Activated CD4-positive, alpha-beta T cell treated with anti-CD3 and anti-CD28 coated beads for 24 hours (primary cell): Measurements from ENCODE around the gene TEKT5.
A peak's percentile ranks its signal among the peaks of the same experiment; 100 is the strongest.
"Not testable (repeated sequence)": the region's sequence is repeated elsewhere in the genome, so short reads cannot be mapped to it uniquely, and the experiment has no call there.

ENCODE experiments used
- DNase-seq, 2 donors: peaks; one replicate each; pipeline ENCODE4 v3.0.0-alpha.2; 2020; ENCODE audit warnings: low read depth in 2 of 2

TEKT5 gene

DNA sequence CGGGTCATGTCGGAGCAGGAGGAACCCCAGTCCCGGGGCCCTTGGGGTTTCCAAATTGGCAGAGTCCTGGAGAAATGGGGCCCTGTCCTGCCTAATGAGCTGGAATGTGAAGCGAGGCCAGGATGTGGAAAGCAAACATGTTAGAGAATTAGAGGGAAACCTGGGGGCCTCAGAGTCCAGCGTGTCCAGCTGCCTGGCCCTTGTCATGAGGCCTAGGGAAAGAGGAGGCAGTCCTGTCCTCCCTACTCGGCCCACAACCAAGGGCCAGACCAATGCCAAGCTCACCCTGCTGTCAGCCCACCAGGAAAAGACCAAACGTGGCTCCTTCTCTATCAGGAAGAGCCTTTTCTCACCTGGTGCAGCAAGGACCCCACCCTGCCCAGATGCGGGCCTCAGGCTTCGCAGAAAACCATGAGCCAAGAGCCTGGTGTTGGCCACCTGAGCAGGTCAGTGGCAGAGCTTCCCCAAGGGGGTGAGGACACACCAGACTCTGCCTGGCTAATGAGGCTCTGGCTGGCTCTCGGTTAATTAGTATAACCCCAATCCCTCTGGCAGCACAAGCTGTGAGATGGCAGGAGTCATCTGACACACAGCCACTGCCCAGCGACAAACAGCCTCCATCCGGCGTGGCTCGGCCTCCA lies 10.1 kb downstream of the TEKT5 start:
- no peak for DNase-seq

DNA sequence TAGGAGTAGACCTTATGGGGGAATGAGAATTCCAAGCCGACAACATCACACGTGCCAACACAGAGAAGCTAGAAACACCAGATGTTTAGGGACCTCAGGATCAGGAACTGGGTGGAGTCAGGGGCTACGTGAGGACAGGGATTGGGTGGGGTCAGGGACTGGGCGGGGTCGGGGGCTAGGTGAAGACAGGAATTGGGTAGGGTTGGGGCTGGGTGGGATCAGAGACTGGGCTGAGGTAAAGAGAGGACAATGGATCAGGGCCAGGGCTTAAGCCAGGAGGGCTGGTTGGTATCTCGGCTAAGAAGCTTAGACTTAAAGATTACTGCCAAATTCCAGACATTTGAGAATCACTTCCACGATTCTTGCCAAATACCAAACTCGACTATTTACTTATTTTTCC lies 11.6 kb downstream of the TEKT5 start:
- no peak for DNase-seq

DNA sequence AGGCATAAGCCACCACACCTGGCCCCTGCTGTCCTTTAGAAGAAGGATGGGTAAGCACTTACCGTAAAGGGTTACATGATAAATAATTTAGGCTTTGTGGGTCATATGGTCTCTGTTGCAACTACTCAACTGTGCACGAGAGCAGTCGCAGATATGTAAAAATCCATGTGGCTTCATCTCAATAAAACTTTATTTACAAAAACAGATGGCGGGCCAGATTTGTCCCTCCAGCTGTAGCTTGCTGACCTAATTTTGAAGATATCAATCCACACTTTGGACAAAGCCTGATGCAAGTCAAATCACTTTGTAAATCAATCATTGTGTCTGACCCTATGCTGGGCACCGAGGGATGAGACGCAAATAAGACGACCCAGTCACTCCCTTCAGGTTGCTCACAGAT lies 12.1 kb downstream of the TEKT5 start:
- DNase-seq, result no peak

DNA sequence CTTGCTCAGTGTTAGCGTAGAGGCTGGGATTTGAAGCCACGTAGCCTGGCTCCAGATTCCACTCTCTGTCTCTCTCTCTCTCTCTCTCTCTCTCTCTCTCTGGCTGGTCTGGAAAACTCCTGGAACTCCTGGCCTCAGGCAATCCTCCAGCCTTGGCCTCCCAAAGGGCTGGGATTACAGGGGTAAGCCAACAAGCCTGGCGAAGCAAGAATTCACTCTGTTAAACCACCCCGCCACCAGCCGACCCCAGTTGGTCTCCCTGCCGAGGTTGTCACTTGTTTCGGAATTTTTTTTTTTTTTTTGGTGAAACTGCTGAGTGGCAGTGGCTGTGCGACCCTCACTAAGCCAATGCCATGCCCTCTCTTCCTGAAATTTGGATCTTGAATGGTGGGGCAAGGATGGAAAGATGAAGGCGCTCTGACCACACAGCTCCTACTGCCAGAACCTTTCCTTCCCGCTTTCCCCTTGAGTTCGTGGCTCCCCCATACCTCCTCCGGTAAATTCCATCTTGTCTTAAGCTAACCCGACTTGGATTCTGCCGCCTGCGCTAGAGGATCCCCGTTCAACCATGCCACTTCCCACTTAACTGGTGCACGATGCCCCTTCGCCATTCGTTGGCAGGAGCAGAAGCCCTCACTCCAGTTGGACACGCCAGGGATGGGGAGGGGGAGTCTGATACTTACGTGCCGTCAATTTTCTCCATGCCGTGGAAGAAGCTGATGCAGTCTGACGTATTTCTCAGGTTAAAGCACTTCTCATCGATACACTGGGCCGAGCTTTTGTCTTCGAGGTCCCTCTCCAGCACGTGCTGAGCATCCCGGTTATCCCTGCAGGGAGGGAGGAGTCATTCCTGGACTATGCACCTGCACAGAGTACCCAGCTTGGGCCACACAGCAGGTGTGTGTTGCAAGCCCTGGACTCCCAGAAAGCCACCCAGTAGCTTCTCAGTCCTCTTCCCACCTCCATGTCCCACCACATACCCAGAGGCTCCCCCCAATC lies 13.1 kb downstream of the TEKT5 start:
- no peak for DNase-seq

DNA sequence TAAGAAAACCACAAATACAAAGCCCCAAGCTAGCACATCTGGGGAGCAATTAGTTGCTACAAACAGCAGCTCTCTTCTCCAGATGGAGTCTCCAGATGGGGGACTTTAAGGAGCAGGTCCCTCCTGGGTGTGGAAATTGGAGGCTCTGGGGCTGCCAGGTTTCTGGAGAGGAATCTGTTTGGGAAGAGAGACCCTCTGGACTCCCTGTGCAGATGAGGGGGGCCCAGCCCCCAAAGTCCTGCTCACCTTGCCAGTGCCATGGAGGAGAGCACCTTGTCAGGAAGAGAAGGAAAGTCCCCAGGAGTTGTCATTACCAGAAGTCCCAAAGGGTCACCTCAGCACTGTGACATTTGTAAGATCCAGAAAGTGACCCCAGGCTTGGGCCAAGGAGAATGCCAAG lies 14.8 kb downstream of the TEKT5 start:
- DNase-seq, result no peak

DNA sequence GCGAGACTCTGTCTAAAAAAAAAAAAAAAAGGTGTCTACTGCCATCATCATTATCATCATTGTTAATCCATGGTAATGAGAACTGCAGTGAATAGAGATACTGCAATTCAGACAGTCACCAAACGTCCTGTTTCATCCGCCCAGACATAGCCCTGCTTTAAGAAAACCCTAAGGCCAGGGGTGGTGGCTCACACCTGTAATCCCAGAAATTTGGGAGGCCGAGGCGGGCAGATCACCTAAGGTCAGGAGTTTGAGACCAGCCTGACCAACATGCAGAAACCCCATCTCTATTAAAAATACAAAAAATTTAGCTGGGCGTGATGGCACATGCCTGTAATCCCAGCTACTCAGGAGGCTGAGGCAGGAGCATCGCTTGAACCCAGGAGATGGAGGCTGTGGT lies 15.3 kb downstream of the TEKT5 start:
- DNase-seq, result not testable (repeated sequence)

DNA sequence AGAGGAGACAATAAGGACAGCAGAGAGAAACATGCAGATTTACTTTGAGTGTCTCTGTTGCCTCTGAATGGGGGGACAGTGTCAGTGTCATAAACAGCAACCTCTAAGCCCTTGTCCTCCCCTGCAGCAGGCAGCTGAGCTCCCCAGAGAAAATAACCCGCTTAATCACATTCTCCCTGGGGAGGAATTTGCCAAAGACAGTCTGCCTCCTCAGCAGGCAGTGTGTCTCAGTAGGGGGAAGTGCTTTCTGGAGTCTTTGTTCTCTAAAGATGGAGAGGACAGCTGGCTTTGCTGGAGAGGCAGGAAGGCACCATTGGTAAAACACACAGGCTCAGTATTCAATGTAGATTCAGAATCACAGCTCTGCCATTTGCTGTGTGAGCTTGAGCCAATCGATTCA lies 16.1 kb downstream of the TEKT5 start:
- DNase-seq, result no peak

DNA sequence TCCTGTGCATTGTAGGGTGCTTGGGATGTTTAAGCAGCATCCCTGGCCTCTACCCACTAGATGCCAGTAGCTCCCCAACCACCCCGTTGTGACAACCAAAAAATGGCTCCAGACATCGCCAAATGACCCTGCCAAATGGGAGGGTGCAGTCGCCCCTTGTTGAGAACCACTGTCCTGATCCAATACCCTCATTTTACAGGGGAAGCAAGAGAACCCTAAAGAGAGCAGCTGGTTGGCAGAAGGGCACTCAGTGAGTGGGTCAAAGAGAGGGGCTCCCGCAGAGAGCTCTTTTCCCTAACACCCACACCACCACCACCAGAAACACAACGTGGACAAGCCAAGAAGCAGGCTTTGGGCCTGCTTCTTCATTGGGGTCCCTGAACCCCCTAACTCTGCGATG lies 18.4 kb downstream of the TEKT5 start:
- no peak for DNase-seq

DNA sequence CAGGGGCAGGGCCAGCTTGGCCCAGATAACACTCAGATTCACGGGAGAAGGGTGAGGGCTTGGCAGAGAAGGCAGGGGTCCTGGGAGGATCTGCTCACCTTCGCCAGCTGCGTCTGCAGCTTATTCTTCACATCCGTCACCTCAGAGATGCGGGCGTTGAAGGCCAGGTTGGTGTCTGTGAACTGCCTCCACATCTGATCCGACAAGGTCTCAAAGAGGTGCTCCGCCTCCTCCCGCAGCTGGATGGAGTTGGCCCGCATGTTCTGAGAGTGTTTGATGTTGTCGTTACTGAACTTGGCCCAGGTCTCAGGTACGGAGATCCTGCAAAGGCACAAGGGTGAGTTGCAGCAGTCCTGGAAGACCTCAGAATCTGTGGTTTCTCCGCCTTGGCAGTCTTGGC lies 18.9 kb downstream of the TEKT5 start:
- no peak for DNase-seq

DNA sequence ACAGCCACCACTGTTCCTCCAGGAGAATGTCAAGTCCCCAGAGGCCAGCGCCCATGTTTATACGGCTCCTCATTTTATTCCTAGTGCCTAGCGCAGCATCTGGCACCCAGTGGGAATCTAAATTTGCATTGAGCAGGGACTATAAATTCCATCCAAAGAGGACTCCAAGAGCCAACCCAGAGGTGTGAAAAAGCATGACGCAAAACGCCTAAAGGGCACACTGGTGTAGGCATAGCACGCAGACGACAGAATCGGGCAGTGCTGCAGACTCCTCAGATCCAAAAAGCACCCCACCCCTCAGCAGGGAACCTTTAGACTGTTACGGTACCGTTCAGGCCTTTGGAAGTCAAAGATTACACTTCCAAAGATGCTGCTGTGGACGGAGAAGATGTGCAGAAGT lies 19.5 kb downstream of the TEKT5 start:
- no peak for DNase-seq

DNA sequence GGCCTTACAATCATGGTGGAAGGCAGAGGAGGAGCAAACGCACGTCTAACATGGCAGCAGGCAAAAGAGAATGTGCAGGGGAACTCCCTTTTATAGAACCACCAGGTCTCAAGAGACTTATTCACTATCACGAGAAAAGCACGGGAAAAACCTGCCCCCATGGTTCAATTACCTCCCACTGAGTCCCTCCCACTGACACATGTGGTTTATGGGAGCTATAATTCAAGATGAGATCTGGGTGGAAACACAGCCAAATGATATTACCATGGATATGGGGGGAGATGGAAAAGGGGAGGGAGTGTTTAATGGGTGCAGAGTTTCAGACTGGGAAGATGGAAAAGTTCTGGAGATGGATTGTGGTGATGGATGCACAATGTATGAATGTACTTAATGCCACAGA lies 23.0 kb downstream of the TEKT5 start:
- no peak for DNase-seq

DNA sequence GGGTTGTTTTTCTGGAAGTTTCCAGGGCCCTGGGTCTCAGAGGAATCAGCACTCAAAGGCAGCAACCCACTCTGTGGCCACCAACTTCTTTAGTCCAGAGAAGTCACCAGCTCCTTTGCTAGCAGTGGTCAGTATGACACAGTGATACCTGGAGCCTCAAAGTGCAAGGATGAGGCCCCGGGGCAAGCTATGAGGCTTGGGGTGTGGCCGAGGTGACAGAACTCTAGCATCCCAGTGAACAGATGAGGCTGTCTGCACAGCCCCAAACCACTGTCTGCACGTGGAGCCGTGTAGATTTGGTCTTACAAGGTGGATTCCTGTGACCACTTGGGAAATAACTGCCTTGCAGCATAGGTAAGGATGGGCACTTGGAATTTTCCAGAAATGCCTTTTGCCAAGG lies 24.9 kb downstream of the TEKT5 start:
- no peak for DNase-seq

DNA sequence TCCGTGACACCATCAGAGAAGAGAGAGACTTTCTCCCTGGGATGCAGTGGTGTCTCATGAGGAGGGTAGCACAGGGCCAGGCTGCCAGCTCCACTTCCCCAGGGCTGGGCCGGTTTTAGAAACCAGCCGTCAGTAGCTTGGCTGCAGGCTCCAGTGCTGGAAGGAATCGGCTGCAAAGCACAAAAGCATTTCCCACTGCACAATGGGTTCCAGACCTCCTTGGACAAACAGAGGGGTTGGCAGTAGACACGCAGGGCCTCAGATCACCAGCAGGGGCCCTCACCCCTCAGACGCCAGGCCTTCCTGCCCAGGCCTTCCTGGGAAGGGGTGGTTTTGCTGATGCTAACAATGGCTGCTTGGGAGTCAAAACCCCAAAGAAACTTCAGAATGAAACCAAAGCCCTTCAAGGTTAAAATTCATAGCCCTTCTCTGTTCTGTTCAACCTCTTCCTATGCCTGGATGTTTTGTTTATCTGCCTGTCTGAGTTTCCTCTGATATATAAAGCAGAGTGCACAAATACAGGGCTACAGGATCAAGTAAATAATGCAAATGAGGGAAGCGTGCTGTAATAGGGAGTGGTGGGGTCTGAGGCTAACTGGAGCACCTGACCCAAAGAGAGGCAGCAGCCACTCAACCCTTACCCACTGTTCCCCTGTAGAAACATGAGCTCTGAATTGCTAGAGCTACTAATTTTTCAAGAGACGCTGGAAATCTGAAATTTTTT lies 26.2 kb downstream of the TEKT5 start:
- DNase-seq, result peak in 1 of 2 donors; percentile 0

DNA sequence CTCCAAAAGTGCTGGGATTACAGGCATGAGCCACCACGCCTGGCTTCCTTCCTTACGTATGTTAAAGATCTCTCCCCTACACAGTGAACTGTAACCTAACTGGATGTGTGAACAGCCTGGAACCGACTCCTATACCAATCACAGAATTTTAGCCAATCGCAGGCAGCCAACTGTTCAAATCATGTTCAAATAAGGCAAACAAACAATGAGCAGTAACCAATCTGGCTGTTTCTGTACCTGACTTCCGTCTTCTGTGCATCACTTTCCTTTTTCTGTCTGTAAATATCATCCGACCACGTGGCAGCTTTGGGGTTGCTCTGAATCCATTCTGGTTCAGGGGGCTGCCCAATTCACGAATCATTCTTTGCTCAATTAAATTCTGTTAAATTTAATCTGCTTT lies 27.5 kb downstream of the TEKT5 start:
- no peak for DNase-seq

DNA sequence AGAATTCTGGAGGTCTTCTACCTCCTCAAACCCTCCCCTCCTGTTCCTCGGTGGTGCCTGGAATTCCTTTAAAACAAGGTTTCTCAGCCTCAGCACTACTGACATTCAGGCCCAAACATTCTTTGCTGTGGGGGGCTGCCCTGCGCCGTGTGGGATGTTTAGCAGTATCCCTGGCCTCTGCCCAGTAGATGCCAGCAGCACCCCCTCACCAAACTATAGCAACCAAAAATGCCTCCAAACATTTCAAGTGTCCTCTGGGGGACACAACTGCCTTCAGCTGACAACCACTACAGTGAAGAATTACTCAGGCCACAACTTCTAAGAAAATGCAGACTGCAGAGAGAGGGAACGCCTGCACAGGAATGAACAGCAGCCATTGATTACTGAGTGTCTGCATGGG lies 28.4 kb downstream of the TEKT5 start:
- no peak for DNase-seq

DNA sequence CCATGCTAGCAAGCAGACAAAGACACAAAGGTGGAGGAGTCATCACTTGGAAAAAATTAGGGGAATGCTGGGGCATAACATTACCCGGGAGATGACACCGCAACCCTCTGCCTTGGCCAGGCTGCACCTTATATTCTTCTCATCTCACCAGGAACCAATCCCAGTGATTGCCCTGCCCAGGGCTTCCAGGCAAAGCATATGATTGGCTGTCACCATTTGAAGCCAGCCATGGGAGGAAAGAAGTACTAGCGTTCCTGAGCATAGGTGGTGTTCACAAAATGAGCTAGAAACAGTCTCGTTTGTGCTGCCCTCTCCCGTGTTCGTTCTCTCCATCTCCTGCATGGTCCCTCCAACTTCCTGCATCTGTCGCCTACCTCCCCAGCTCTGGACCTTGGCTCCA lies 29.6 kb downstream of the TEKT5 start:
- DNase-seq, result no peak

DNA sequence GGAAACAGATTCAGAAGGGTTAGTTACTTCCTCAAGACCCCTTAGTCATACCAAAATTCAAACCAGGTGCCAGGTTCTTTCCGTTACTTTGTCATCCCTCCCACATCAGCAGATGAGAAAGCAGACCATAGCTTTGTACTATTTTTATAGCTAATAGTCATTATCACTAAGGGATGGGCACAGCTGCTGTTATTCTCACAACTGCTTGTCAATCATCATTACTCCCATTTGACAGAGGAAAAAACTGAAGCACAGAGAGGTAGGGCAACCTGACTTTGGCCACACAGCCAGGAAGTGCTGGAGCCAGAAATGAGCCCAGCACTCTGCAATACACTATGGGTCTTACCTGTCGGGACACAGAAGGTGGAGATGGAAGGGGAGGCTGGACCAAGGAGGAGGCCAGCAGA lies 30.0 kb downstream of the TEKT5 start:
- no peak for DNase-seq

DNA sequence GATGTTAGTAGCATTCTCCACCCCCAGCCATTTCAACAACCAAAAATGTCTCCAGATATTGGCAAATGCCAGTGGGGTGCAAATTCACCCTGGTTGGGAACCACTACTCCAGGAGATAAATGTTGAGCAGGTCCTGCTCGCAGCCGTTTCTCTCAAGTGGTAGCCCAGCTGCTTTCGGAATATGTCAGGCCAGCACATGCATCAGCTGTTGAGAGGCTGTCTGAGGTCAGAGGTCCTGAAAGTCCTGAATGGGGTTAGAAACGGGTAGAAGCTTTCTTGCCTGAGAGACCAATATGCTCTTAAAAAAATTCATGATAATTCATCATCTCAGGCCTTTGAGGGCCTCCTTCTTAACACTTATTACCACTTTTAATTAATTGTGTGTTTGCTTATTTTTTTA lies 31.0 kb downstream of the TEKT5 start:
- DNase-seq, result no peak

DNA sequence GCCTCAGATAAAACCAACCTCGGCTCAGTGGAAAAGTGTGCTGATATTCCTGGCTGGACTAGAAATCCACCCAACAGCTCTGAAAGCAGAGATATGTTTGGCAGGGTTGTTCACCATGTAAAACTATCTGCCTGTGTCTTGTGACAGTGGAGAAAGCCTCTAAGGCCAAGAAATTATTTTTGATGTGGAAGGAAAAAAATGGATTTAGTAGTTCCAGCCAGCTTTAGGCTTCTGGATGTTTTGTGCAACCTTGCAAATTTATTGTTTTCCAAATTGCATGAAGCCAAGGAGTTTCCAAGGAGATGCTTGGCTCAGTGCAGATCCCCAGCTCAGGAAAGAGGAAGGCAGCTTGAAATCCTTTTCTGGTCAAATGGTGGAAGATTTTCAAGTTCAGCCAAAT lies 31.6 kb downstream of the TEKT5 start:
- DNase-seq, result no peak

DNA sequence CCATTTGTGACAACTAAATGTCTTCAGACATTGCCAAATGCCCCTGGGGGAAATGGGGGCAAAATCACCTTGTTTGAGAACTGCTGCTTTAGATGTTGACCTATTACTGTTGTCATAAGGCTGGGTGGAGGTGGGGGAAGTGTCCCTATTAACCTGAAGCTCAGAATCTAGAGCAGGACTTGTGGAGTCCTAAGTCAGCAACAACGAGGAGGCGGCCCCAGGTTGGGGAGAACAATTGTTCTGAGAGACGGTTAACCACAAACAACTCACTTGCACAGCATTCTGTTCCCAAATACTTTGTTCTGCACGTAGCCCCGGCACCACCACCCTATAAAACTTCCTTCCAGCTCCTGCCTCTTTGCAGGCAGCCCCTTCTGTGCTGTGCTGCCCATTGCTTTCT lies 32.5 kb downstream of the TEKT5 start:
- no peak for DNase-seq

DNA sequence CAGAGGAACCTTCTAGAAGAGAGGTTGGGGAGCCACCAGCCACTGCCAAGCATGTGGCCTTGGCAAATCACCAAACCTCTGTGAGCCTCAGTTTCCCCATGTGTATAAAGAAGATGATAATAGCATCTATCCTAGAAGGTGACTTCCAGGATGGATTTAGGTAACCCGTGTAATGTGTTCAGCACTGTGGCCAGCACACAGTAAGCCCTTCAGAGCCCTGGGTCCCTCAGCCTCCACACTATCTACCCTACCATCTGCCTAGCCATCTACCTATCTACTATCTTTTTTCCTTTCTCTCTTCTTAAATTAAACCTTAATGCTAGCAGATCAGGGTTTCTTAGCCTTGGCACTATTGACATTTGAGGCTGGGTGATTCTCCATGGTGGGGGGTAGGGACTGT lies 33.0 kb downstream of the TEKT5 start:
- no peak for DNase-seq

DNA sequence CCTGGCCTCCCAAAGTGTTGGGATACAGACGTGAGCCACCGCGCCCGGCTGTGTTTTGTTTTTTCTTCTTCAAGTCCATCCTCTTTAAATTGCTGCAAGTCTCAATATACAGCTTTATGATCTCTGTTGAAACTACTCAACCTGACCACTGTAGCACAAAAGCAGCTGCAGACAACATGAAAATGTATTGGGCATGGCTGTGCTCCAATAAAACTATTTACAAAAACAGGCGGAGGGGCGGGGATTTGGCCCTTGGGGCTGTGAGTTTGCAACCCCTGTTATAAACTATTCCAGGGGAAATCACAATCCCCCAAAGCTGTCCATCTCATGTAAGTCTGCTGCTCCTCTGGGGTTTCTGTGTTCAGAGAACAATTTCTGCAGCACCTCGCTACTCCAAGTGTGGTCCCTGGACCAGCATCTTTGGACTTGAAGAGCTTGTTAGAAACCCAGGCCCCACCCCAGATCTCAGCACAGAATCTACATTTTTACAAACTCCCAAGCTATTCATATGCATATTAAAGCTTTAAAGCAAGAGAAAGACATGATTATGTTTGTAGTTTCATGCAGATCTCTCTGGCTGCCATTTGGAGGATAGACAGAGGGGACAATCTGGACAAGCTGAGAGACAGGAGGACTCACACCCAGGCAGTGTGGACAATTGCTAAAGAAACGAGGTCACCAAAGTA lies 33.6 kb downstream of the TEKT5 start:
- no peak for DNase-seq
